SK-N-SH (cell line): Measurements from ENCODE around the gene CTSH.

Experiments
- CTCF ChIP-seq: fragments of 200-600 bp; sonication (generic); IDR thresholded peaks from 2 replicates; pipeline ENCODE4 v1.6.1; 2017; ENCODE audit warnings: antibody characterized with exemption, mild to moderate bottlenecking, moderate library complexity
- EZH2phosphoT487 ChIP-seq: fragments of 200-600 bp; sonication (generic); IDR thresholded peaks from 2 replicates; pipeline ENCODE4 v1.6.1; 2017; ENCODE audit warnings: low read depth, mixed run types, mild to moderate bottlenecking, antibody characterized with exemption, moderate library complexity, borderline replicate concordance
- FOSL2 ChIP-seq: IDR thresholded peaks from 2 replicates; pipeline ENCODE4 v1.4.0; 2012; ENCODE audit warnings: low read depth, mild to moderate bottlenecking, moderate library complexity, borderline replicate concordance
- GABPA ChIP-seq: IDR thresholded peaks from 2 replicates; pipeline ENCODE4 v1.4.0; 2012; ENCODE audit warnings: low read depth, mild to moderate bottlenecking
- MAX ChIP-seq: IDR thresholded peaks from 2 replicates; pipeline ENCODE4 v1.4.0; 2012; ENCODE audit warnings: low read depth
- POLR2AphosphoS5 ChIP-seq: IDR thresholded peaks from 2 replicates; pipeline ENCODE4 v1.6.1; 2012; ENCODE audit warnings: low read depth, low read length
- RAD21 ChIP-seq: IDR thresholded peaks from 2 replicates; pipeline ENCODE4 v1.6.1; 2012; ENCODE audit warnings: mild to moderate bottlenecking, low read length
- RXRA ChIP-seq: IDR thresholded peaks from 2 replicates; pipeline ENCODE4 v1.4.0; 2012; ENCODE audit warnings: low read depth, mild to moderate bottlenecking, borderline replicate concordance
- SMC3 ChIP-seq: IDR thresholded peaks from 2 replicates; pipeline ENCODE4 v1.6.1; 2012; ENCODE audit warnings: low read depth, low read length, improper control_type of control experiment
- TCF12 ChIP-seq: IDR thresholded peaks from 2 replicates; pipeline ENCODE4 v1.4.0; 2012
- USF2 ChIP-seq: fragments of 150-350 bp; IDR thresholded peaks from 2 replicates; pipeline ENCODE4 v1.6.1; 2017; ENCODE audit warnings: antibody characterized with exemption, low read length, low read depth, borderline replicate concordance
- YY1 ChIP-seq: IDR thresholded peaks from 2 replicates; pipeline ENCODE4 v1.4.0; 2012; ENCODE audit warnings: low read depth, mild to moderate bottlenecking

- TF ChIP-seq EZH2phosphoT487 (no peak), USF2 (no peak), POLR2AphosphoS5 (no peak), SMC3 (no peak), CTCF (no peak), TCF12 (no peak), RXRA (no peak), FOSL2 (no peak), YY1 (no peak), MAX (no peak), RAD21 (no peak), GABPA (no peak)
Measured at GRCh38 chr15:78931439-78932257, 13.2 kb downstream of the CTSH start.
